Neural crest cell (in vitro differentiated cells): ENCODE measurements around the gene RPL14. TPM values are rescaled to one million over a fixed set of nuclear protein-coding genes. Genes with fewer than 3 reads are reported as not detected.

ENCODE experiments used
- DNase-seq: peaks from one replicate; pipeline ENCODE4 v3.0.0; 2021; ENCODE audit warnings: low read depth, mixed read lengths, low spot score
- H3K27ac Mint-ChIP-seq: one replicate; pipeline ENCODE4 v1.8.0; 2021; ENCODE audit warnings: mild to moderate bottlenecking, mixed read lengths; ENCODE audit not compliant: unreplicated experiment
- H3K27me3 Mint-ChIP-seq: 2 replicates; pipeline ENCODE4 v1.8.0; 2021; ENCODE audit warnings: low read depth, mild to moderate bottlenecking, mixed read lengths
- H3K36me3 Mint-ChIP-seq: 2 replicates; pipeline ENCODE4 v1.8.0; 2021; ENCODE audit warnings: low read depth, mild to moderate bottlenecking, mixed read lengths
- H3K4me1 Mint-ChIP-seq: 2 replicates; pipeline ENCODE4 v1.8.0; 2021; ENCODE audit warnings: mixed read lengths
- H3K4me3 Mint-ChIP-seq: one replicate; pipeline ENCODE4 v1.8.0; 2021; ENCODE audit warnings: mild to moderate bottlenecking, mixed read lengths
- H3K9me3 Mint-ChIP-seq: 2 replicates; pipeline ENCODE4 v1.8.0; 2021; ENCODE audit warnings: mixed read lengths
- total RNA-seq: library from RNA; stranded (reverse); gene quantifications from 2 replicates; pipeline ENCODE4 v1.2.1, GENCODE V29; 2021
- TF ChIP-seq, protein P1 (sequence below): fragments of 200-600 bp; sonication (generic); conservative IDR thresholded peaks from 2 replicates; pipeline ENCODE4 v1.5.0; 2021; ENCODE audit warnings: antibody characterized with exemption, mild to moderate bottlenecking

Gene RPL14
- total RNA-seq, 1 donor from 2014 or later: 1,863 TPM

GRCh38 chr3:40427045-40427669 is 30.0 kb upstream of the RPL14 start:
- no peak for DNase-seq
- TF ChIP-seq, protein P1, sequence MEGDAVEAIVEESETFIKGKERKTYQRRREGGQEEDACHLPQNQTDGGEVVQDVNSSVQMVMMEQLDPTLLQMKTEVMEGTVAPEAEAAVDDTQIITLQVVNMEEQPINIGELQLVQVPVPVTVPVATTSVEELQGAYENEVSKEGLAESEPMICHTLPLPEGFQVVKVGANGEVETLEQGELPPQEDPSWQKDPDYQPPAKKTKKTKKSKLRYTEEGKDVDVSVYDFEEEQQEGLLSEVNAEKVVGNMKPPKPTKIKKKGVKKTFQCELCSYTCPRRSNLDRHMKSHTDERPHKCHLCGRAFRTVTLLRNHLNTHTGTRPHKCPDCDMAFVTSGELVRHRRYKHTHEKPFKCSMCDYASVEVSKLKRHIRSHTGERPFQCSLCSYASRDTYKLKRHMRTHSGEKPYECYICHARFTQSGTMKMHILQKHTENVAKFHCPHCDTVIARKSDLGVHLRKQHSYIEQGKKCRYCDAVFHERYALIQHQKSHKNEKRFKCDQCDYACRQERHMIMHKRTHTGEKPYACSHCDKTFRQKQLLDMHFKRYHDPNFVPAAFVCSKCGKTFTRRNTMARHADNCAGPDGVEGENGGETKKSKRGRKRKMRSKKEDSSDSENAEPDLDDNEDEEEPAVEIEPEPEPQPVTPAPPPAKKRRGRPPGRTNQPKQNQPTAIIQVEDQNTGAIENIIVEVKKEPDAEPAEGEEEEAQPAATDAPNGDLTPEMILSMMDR: no peak
- no peaks in the 10 kb centered on the region for H3K36me3 Mint-ChIP-seq
- peaks cover 5% of the 10 kb centered on the region for H3K27me3 Mint-ChIP-seq
- no peak overlapping the region for H3K4me3 Mint-ChIP-seq
- H3K27ac Mint-ChIP-seq: no peak overlapping the region
- no peaks in the 10 kb centered on the region for H3K4me1 Mint-ChIP-seq
- H3K9me3 Mint-ChIP-seq: no peaks in the 10 kb centered on the region

DNA sequence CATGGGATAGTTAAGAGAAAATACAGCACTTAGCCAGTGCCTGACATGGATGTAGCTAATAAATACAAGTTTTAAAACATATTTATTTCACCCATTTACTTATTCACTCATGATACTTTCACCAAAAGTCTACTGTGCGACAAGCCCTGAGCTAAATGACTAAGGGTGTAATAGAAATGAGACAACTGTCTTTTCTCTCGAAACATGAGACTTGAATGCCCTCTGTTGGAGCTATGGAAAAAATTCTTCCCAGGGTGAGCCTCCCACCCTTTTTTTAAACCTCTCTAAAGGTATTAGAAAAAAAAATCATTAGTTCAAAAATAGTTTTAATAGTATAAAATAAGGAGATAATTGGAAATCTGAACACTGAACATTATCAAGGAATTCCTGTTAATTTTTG is 24.3 kb upstream of the RPL14 start:
- no peaks in the 10 kb centered on the region for H3K4me1 Mint-ChIP-seq

DNA sequence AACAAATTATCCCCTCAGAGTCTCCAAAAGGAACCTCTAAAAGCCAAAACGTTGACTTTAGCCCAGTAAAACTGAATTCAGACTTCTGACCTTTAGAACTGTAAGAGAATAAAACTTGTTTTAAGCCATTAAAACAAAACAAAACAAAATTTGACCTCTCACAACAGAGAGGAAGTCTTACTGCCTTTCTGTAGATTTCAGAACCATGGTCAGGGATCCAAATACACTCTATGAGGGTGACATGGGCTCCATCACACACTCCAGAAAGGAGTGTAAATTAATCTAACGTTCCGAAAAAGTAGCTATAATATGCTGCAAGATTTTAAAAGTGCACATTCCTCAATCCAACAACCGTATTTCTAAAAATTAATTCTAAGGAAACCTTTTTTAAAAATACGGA is 19.2 kb upstream of the RPL14 start:
- Mint-ChIP-seq H3K27me3 (no peaks in the 10 kb centered on the region), H3K9me3 (peaks cover 3% of the 10 kb centered on the region), H3K4me3 (no peak overlapping the region), H3K27ac (no peak overlapping the region), H3K36me3 (no peaks in the 10 kb centered on the region), H3K4me1 (no peaks in the 10 kb centered on the region)
- DNase-seq: no peak
- TF ChIP-seq, protein P1: no peak

More for the DNA sequence above, 24.3 kb upstream of the RPL14 start:
- DNase-seq: no peak
- no peak overlapping the region for H3K4me3 Mint-ChIP-seq
- H3K36me3 Mint-ChIP-seq: no peaks in the 10 kb centered on the region
- no peak overlapping the region for H3K27ac Mint-ChIP-seq
- TF ChIP-seq, protein P1: no peak
- peaks cover 5% of the 10 kb centered on the region for H3K27me3 Mint-ChIP-seq
- no peaks in the 10 kb centered on the region for H3K9me3 Mint-ChIP-seq

DNA sequence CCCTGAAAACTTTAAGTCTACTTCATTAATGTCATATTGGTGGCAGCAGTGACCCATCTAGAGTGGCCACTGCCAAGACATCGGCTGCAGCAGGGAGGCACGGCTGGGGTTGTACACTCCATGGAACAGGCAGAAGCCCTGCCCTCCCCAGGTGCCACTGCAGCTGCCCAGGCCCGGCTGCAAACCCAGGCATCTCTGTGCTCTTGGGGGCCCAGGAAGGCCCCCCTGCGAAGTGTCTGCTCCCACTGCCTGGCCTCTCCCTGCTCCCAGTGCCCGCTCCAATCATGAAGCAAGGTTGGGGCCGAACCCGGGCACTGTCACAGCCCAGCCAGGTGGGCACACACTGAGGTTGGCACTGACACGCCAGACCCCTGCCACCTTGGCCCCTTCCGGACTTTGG is 12.1 kb upstream of the RPL14 start:
- H3K4me1 Mint-ChIP-seq: no peaks in the 10 kb centered on the region
- no peak overlapping the region for H3K27ac Mint-ChIP-seq
- TF ChIP-seq, protein P1: no peak
- H3K9me3 Mint-ChIP-seq: peaks cover 3% of the 10 kb centered on the region
- H3K36me3 Mint-ChIP-seq: no peaks in the 10 kb centered on the region
- no peak overlapping the region for H3K4me3 Mint-ChIP-seq
- H3K27me3 Mint-ChIP-seq: no peaks in the 10 kb centered on the region
- no peak for DNase-seq

DNA sequence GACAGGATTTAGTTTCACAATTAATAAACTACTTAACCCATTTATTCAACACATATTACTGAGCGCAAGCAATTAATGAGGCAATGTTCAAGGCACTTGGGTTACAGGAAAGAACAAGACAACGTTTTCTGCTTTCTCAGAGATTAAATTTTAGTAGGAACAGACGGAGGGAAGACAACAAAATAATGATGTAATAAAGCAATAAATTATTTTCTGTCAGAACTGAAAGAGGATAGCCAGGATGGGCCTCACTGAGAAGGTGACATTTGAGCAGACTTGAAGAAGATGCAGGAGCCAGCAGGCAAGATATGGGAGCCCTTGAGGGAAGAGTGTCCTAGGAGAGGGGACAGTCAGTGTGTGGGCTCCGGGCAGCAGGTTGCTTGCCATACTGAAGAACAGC is 11.3 kb upstream of the RPL14 start:
- TF ChIP-seq, protein P1: no peak
- no peaks in the 10 kb centered on the region for H3K27me3 Mint-ChIP-seq
- no peak for DNase-seq
- peak overlapping the region; percentile 31 for H3K27ac Mint-ChIP-seq
- H3K36me3 Mint-ChIP-seq: no peaks in the 10 kb centered on the region
- no peak overlapping the region for H3K4me3 Mint-ChIP-seq
- no peaks in the 10 kb centered on the region for H3K9me3 Mint-ChIP-seq
- no peaks in the 10 kb centered on the region for H3K4me1 Mint-ChIP-seq
